ENCODE data around the gene ATP1B3.
"Not testable (repeated sequence)": the region's sequence is repeated elsewhere in the genome, so short reads cannot be mapped to it uniquely, and the experiment has no call there.

Gene ATP1B3

GRCh38 chr3:141876381-141876890 lies at the start of gene ATP1B3:
Gene ATP1B3 (plus strand): TSS chr3:141876643. CDS start chr3:141876802, 159 bp downstream.
- peak; percentile 91 for DNase-seq

DNA sequence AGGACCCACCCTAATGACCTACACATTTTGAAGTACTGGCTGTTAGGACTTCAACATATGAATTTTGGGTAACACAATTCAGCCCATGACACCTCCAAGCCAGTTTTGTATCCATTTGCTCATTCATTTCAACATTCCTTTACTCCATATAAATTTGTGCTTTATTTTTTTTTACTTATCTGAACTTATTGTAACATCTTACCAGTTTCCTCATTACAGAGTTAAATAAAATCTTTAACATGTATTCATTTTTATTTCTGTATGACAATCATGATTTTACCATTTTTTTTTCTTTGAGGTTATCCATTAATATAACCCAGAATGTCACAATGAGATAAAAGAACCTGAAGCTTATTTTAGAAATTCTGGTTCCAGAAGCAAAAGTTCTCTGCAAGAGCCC lies 48.0 kb upstream of the ATP1B3 start:
- no peak for DNase-seq

DNA sequence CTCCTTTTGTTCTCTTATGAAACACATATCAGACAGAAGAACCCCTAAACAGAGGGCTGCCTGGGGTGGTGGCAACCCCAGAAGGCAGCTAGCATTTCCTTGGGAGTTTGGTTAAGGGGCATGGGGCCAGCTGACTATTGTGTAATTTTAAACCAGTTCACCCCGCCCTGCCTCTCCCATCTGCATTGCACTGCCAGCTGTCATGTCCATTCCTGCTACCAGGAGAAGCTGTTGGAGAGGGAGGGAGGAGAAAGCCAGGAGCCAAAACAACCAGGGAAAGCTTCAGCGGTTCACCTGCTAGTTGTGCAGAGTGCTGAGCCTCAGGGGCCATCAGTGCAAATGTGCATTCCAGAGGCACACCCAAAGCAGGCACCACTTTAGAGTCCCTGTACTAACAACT lies 47.6 kb upstream of the ATP1B3 start:
- no peak for DNase-seq

DNA sequence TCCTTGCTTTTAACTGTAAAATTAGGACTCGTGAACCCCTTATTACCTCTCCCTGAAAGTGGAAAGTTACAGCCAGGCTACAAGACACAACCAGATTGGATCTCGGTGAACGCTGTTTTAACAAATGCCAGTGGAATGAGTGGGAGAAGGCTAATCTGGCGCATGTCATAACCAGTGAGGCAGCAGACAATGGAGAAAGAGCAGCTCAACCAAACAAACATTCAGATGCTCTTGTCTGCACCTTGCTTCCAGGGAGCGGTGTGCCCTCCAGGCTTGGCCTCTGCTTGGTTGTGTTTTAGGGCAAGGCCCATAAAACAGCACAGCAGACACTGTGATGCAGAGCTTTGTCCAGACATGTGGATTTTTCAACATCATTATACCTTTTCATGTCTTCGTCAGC lies 45.9 kb upstream of the ATP1B3 start:
- no peak for DNase-seq

- no peak for DNase-seq
Measured at GRCh38 chr3:141834292-141834691, 42.2 kb upstream of the ATP1B3 start.

DNA sequence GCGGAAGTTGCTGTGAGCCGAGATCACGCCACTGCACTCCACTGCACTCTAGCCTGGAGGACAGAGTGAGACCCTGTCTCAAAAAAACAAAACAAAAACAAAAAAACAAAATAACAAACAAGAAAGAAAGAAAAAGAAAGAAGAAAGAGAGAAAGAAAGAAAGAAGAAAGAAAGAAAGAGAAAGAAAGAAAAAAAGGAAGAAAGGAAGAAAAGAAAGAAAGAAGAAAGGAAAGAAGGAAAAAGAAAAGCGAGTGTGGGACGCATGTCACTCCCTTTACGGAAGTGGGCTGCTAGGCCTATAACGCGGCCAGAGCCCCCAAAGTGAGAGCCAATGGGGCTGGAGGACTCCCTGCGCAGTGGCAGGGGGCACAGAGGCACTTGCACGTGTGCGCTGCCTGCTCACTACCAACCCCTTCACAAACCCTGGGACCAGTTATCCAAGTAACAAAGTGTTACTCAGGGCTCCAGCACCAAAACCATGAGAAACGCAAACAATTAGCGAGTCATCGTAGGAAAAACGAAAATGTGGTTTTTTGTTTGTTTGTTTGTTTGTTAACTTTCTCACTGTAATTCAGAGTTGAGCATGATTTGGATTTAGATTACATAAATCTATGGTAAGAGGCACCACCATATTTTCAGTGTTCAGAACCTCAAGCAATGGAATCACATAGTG lies 40.8 kb upstream of the ATP1B3 start:
- DNase-seq = no peak

DNA sequence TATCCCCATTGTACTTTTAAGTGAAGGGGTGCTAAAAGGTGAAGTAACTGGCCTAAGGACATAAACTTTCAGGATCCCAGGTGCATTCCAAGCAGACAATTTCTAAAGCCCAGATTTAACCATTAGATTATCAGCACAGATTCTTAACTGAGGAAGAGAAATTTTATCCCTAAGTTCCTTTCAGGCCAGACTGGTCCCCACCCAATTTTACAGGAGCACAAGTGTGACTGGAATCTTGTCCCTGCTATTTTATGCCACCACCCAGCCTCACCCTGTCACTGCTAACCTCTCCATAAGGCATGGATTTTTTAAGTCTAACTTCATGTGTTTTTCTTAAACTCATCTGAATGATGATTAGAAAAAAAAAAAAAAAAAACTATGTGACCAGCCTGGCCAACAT lies 37.1 kb upstream of the ATP1B3 start:
- DNase-seq = no peak

- DNase-seq = no peak
Measured at GRCh38 chr3:141840737-141841544, 35.5 kb upstream of the ATP1B3 start.

DNA sequence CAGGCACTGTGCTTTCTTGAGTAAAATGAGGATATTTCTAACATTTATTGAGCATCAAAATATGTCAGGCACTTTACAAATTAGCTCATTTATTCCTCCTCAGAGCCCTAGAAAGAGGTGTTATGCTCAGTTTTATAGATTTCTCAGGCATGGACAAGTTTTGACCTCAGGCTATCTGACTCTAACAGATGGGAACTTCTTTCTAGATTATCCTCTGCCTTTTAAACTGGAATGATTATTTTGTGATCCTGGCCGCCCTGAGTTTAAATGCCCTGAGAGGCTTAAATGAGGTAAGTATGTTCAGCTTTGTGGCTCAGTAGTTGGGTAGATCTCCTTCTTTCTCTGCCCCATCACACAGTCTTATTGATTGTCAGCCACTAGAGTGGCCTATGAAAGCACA lies 32.3 kb upstream of the ATP1B3 start:
- no peak for DNase-seq

- DNase-seq = no peak
Measured at GRCh38 chr3:141844812-141845211, 31.6 kb upstream of the ATP1B3 start.

GRCh38 chr3:141845407-141846049 lies 30.9 kb upstream of the ATP1B3 start:
- DNase-seq = no peak

GRCh38 chr3:141846050-141846433 lies 30.4 kb upstream of the ATP1B3 start:
- no peak for DNase-seq

GRCh38 chr3:141848159-141848748 lies 28.2 kb upstream of the ATP1B3 start:
- DNase-seq = not testable (repeated sequence)

GRCh38 chr3:141849056-141849815 lies 27.2 kb upstream of the ATP1B3 start:
- DNase-seq = no peak

- no peak for DNase-seq
Measured at GRCh38 chr3:141851411-141851810, 25.0 kb upstream of the ATP1B3 start.

GRCh38 chr3:141853081-141853601 lies 23.3 kb upstream of the ATP1B3 start:
- DNase-seq = no peak

DNA sequence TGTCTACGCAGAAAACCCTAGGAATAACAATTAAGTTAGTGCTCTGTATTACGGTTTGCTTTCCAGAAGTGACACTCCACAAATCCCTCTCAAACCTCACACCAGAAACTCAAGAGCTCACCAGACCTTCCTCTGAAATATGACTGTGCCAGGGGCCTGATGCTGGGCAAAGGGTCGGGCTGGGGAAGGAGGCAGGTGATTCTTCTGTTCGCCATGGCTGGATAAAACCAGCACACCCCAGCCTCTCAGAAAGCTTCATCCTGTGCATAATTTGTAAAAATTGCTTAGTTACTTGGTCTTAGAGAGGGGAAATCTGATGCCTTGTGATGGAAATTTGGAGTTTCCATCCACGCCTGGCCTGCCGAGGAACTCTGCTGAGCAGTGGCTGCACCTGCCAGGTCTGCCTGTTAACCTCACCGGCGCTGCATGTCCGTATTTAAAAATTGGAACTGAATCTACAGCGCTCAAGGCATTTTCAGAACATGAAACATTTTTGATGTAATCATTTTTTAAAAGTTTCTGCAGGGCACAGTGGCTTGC lies 22.7 kb upstream of the ATP1B3 start:
- DNase-seq = no peak

DNA sequence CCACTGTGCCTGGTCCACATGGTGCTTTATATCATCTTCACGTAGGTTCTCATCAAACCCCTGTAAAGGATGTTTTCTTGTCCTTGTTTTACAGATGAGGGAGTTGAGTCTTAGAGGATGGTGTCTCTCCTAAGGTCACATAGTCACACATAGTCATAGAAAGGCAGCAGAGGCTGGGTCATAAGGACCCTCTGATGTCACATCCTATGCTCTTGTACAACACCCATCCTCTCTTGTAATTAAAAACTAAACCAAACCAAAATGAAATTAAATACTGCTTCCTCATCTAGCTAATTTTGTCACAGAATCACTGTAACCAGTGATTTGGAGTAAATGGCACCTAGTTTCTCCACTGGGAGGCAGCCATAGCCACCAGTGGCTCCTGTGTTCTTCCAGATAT lies 21.8 kb upstream of the ATP1B3 start:
- DNase-seq = no peak

- DNase-seq = no peak
Measured at GRCh38 chr3:141858312-141858711, 18.1 kb upstream of the ATP1B3 start.

- no peak for DNase-seq
Measured at GRCh38 chr3:141859651-141860050, 16.8 kb upstream of the ATP1B3 start.

GRCh38 chr3:141860086-141860669 lies 16.3 kb upstream of the ATP1B3 start:
- DNase-seq = no peak
